Nephron (organoid): ENCODE results near the gene WIF1.

Source experiments
- H3K27ac Mint-ChIP-seq, 3 experiments: 2 replicates each; pipeline ENCODE4 v1.8.0; 2020; ENCODE audit warnings: mixed read lengths in 3 of 3, mild to moderate bottlenecking in 2 of 3, moderate library complexity in 1 of 3
- H3K27me3 Mint-ChIP-seq: 2 replicates; pipeline ENCODE4 v1.8.0; 2021; ENCODE audit warnings: low read depth, mild to moderate bottlenecking, moderate library complexity, mixed read lengths
- H3K36me3 Mint-ChIP-seq: 2 replicates; pipeline ENCODE4 v1.8.0; 2020; ENCODE audit warnings: low read depth, mixed read lengths
- H3K4me1 Mint-ChIP-seq: 2 replicates; pipeline ENCODE4 v1.8.0; 2020; ENCODE audit warnings: mixed read lengths
- H3K4me3 Mint-ChIP-seq, 3 experiments: 2 replicates each; pipeline ENCODE4 v1.8.0; 2020; ENCODE audit warnings: mild to moderate bottlenecking in 3 of 3, mixed read lengths in 3 of 3, moderate library complexity in 2 of 3
- H3K9me3 Mint-ChIP-seq: 2 replicates; pipeline ENCODE4 v1.8.0; 2020; ENCODE audit warnings: mixed read lengths
- TF ChIP-seq, protein P1 (sequence below), 3 experiments: fragments of 200-600 bp; sonication (generic); IDR thresholded peaks; one replicate each; pipeline ENCODE4 v1.5.0; 2021; ENCODE audit warnings: antibody characterized with exemption in 3 of 3; ENCODE audit not compliant: unreplicated experiment in 3 of 3

The WIF1 gene, protein sequence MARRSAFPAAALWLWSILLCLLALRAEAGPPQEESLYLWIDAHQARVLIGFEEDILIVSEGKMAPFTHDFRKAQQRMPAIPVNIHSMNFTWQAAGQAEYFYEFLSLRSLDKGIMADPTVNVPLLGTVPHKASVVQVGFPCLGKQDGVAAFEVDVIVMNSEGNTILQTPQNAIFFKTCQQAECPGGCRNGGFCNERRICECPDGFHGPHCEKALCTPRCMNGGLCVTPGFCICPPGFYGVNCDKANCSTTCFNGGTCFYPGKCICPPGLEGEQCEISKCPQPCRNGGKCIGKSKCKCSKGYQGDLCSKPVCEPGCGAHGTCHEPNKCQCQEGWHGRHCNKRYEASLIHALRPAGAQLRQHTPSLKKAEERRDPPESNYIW

DNA sequence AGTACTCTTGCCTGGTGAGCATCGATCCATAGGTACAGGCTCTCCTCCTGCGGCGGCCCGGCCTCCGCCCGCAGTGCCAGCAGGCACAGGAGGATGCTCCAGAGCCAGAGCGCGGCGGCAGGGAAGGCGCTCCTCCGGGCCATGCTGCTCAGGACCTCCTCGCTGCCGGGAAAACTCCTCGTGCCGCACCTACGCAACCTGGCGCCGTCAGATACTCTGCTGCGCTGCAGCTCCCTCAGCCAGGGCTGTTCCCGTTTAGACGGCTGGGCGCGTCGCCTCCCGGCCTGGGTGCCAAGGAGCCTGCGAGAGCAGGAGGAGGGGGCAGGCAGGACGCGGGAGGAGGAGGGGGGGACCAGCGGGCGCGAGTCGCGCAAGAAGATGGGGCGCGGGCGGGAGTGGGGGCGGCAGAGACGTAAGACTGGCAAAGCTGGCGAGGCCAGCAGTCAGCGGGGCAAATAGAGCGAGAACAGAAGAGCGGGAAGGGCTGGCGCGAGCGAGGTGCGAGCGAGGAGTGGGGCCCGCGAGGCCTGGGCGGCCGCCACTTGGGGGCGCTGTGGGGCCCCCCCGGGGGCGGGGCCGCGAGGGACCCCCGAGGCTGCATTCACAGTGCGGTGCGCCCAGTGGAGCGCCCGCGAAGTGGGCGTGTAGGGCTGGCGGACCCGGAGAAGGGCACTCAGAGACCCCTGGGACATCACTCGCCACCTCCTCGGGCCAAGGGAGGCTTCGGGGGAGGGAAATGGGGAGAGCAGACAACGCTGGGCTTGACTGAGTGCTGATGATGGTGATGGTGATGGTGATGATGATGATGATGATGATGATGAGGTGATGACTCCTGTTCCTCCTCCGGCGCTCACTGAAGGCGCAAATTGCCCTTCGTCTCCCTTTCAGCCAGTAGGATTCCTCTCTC lies at the start of gene WIF1:
TSS of gene WIF1 (minus strand) at position 257 of the 907 bp plus-strand sequence. CDS start at position 143, 114 bp downstream.
- Mint-ChIP-seq H3K36me3 (no peaks in the 10 kb centered on the region), H3K4me1 (peaks cover 5% of the 10 kb centered on the region), H3K27ac (no peak within 1 kb of the TSS), H3K4me3 (peak within 1 kb of the TSS; percentile 63 to 79 (median 67)), H3K27me3 (peaks cover 71% of the 10 kb centered on the region), H3K9me3 (no peaks in the 10 kb centered on the region)
- TF ChIP-seq, protein P1, sequence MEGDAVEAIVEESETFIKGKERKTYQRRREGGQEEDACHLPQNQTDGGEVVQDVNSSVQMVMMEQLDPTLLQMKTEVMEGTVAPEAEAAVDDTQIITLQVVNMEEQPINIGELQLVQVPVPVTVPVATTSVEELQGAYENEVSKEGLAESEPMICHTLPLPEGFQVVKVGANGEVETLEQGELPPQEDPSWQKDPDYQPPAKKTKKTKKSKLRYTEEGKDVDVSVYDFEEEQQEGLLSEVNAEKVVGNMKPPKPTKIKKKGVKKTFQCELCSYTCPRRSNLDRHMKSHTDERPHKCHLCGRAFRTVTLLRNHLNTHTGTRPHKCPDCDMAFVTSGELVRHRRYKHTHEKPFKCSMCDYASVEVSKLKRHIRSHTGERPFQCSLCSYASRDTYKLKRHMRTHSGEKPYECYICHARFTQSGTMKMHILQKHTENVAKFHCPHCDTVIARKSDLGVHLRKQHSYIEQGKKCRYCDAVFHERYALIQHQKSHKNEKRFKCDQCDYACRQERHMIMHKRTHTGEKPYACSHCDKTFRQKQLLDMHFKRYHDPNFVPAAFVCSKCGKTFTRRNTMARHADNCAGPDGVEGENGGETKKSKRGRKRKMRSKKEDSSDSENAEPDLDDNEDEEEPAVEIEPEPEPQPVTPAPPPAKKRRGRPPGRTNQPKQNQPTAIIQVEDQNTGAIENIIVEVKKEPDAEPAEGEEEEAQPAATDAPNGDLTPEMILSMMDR (IDR thresholded peaks at IDR 0.05; ENCODE audit: unreplicated experiment in 3 of 3), result peak; percentile 39 to 58 (median 49)

DNA sequence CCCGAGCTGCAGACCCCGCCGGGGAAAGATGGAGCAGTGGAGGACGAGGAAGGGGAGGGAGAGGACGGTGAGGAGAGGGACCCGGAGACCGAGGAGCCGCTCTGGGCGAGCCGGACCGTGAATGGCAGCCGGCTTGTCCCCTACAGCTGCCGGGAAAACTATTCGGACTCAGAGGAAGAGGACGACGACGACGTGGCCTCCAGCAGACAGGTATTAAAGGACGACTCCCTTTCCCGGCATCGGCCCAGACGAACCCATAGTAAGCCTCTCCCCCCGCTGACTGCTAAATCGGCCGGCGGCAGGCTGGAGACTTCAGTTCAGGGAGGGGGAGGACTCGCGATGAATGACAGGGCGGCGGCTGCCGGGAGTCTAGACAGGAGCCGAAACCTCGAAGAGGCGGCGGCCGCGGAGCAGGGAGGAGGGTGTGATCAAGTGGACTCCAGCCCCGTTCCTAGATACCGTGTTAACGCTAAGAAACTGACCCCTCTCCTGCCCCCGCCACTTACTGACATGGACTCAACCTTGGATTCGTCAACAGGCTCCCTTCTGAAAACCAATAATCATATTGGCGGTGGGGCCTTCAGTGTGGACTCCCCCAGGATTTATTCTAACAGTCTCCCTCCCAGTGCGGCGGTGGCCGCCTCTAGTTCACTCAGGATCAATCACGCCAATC lies 49.2 kb upstream of the WIF1 start:
- peak overlapping the region; percentile 100 for H3K4me3 Mint-ChIP-seq
- no peaks in the 10 kb centered on the region for H3K9me3 Mint-ChIP-seq
- H3K36me3 Mint-ChIP-seq, result peaks cover 7% of the 10 kb centered on the region
- no peaks in the 10 kb centered on the region for H3K27me3 Mint-ChIP-seq
- peaks cover 21% of the 10 kb centered on the region for H3K4me1 Mint-ChIP-seq
- H3K27ac Mint-ChIP-seq, result peak overlapping the region; percentile 72 to 74 (median 72)
- TF ChIP-seq, protein P1 (IDR thresholded peaks at IDR 0.05; ENCODE audit: unreplicated experiment in 3 of 3), result no peak

DNA sequence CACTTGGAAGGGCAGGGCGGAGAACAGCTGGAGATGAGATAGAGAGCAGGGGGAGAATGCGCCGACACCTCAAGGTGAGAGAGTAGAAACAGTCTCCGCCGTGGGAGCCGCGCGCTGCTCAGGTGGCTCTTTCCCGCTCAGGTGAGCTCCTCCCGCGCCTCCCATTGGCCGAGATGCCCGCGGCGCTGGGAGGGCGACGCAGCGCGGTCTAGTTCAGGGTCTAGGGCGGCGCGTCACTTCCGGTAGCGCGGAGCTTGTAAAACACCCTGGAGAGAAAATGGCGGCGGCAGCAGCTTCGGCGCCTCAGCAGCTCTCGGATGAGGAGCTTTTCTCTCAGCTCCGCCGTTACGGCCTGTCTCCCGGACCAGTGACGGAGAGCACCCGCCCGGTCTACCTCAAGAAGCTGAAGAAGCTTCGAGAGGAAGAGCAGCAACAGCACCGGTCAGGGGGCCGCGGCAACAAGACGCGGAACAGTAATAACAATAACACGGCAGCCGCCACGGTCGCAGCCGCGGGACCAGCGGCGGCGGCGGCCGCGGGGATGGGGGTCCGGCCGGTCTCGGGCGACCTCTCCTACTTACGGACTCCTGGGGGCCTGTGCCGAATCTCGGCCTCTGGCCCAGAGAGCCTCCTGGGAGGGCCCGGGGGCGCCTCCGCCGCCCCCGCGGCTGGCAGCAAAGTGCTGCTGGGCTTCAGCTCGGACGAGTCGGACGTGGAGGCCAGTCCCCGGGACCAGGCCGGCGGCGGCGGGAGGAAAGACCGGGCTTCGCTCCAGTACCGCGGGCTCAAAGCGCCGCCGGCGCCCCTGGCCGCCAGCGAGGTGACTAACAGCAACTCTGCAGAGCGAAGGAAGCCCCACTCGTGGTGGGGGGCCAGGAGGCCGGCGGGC lies 48.5 kb upstream of the WIF1 start, which contains the start of gene LEMD3:
TSS of gene LEMD3 (plus strand) at position 264 of the 889 bp plus-strand sequence. CDS start at position 278, 14 bp downstream.
- Mint-ChIP-seq H3K9me3 (no peaks in the 10 kb centered on the region), H3K4me3 (peak within 1 kb of the TSS; percentile 100), H3K27me3 (no peaks in the 10 kb centered on the region), H3K4me1 (peaks cover 21% of the 10 kb centered on the region), H3K36me3 (peaks cover 7% of the 10 kb centered on the region), H3K27ac (peak within 1 kb of the TSS; percentile 99)
- TF ChIP-seq, protein P1 (IDR thresholded peaks at IDR 0.05; ENCODE audit: unreplicated experiment in 3 of 3), result no peak

DNA sequence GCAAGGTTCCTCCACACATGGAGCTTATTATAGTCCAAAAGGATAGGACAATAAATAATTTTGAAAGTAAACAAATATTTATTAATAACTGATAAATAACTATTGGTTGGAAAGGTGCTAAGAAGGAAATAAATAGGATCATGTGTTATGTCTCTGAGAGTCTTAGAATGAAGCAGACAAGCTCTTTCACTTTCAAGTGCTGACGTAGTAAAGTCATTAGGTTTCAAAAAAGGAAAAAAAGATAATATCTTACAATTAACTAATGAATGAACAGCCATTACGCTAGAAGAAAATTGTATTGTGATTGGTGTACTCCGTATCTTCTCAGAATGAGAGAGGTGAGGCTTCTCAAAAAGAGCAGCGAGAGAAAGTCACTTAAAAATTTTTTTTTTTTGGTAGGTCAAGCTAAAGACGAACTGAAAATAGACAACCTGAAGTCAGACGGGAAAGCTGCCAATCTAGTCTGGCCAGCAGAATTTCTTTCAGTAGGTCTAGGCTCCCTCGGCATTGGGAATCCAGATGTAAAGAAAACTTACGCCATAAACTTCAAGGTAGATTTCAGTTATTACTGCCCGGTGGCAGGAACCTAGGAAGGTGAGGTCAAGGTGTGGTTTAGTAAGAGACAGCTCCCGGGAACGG lies 47.7 kb upstream of the WIF1 start:
- H3K9me3 Mint-ChIP-seq, result no peaks in the 10 kb centered on the region
- H3K27me3 Mint-ChIP-seq, result no peaks in the 10 kb centered on the region
- H3K27ac Mint-ChIP-seq, result peak overlapping the region; percentile 99
- peaks cover 21% of the 10 kb centered on the region for H3K4me1 Mint-ChIP-seq
- TF ChIP-seq, protein P1 (IDR thresholded peaks at IDR 0.05; ENCODE audit: unreplicated experiment in 3 of 3), result no peak
- peak overlapping the region; percentile 100 for H3K4me3 Mint-ChIP-seq
- peaks cover 7% of the 10 kb centered on the region for H3K36me3 Mint-ChIP-seq
